ENCODE data around the gene ZDHHC11B. TPM values are rescaled to one million over a fixed set of nuclear protein-coding genes. Genes with fewer than 3 reads are reported as not detected.
"Not testable (repeated sequence)": the region's sequence is repeated elsewhere in the genome, so short reads cannot be mapped to it uniquely, and the experiment has no call there.

Gene ZDHHC11B
- total RNA-seq, 4 donors from 2014 or later, result 4.6 to 52.0 (median 28.6) TPM

DNA sequence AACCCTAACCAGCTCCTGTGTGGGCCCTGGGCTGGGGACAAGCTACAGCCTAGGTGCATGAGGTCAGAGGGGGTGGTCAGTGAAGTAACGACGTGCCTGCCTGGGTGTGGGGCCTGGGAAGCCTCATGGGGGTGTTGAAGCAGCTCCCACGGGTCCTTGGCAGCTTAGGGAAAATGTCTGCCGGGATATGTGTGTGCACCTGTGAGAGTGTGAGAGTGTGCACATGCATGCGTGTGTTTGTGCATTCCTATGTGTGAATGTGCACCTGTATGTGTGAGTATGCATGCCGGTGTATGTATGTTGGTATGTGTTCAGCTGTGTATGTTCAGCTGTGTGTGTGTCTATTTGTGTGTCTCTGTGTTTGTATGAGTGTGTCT, 3.3 kb upstream of the ZDHHC11B start:
- H3K36me3 ChIP-seq, H3K9me3 ChIP-seq, H3K27me3 ChIP-seq, H3K4me3 ChIP-seq, H3K27ac ChIP-seq, DNase-seq: not testable (repeated sequence)
- H3K4me1 ChIP-seq, result peaks cover 0 to 23% (median 3%) of the 10 kb centered on the region in 4 donors

DNA sequence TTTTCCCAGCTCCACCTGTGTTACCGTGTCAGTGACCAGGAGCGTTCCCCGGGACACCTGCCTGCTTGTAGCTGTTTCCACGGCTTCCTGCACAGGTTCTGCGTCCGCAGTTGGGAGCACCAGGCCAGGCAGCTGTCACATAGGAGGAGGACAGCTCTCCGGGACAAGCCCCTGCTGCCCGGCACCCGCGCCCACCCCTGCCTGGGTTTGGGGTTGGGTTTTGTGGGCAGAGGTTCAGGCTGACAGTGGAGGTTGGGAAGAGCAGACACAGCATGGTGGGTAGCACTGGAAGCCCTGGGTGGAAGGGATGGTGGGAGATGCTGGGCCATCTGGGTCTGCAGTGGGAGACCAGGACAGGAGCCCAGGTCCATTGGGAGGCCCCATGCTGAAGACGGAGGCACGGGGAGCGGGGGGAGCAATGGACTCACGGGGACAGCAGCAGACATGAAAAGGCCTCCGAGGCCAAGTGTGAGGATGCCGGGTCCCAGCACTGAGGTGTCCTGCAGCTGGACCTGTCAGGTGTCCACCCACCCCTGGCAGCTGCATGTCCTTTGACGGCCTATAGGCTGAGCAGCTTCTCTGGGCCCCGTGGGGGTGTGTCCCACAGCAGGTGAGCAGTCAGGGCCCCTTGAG, 2.8 kb upstream of the ZDHHC11B start:
- H3K4me3 ChIP-seq, H3K9me3 ChIP-seq, DNase-seq, H3K27me3 ChIP-seq, H3K36me3 ChIP-seq, H3K27ac ChIP-seq: not testable (repeated sequence)
- H3K4me1 ChIP-seq, result peaks cover 0 to 23% (median 3%) of the 10 kb centered on the region in 4 donors

DNA sequence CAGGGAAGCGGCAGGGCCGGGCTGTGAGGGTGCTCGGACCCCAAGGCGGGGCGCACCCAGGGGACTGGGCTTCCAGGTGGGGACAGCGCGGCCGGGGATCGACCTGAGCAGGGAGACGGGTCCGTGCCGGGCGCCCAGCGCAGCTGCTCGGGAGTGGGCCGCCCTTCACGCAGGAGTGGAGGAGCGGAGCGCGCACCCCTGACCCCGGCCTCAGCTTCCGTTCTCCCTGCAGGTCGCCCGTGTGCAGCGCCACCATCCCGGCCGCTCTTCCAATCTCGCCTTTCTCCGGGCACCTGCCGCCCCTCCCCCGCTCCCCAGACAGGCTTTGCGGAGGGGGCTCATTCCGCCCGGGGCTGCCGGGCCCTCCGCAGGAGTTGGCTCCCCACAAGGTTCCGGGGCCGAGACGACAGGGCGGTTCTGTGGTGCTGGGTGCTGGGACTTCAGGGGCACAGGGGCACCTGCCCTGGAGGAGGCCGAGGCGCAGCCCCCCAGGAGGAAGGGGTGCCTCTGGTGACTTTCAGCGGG, 714 bp upstream of the ZDHHC11B start:
- DNase-seq, result peak in 2 of 3 donors; percentile 47 to 53
- H3K36me3 ChIP-seq, H3K9me3 ChIP-seq, H3K27me3 ChIP-seq: not testable (repeated sequence)
- peak overlapping the region in 3 of 4 donors; percentile 61 to 70 (median 67) for H3K27ac ChIP-seq
- H3K4me1 ChIP-seq, result peaks cover 0 to 23% (median 3%) of the 10 kb centered on the region in 4 donors
- peak overlapping the region; percentile 48 to 78 (median 64) for H3K4me3 ChIP-seq

DNA sequence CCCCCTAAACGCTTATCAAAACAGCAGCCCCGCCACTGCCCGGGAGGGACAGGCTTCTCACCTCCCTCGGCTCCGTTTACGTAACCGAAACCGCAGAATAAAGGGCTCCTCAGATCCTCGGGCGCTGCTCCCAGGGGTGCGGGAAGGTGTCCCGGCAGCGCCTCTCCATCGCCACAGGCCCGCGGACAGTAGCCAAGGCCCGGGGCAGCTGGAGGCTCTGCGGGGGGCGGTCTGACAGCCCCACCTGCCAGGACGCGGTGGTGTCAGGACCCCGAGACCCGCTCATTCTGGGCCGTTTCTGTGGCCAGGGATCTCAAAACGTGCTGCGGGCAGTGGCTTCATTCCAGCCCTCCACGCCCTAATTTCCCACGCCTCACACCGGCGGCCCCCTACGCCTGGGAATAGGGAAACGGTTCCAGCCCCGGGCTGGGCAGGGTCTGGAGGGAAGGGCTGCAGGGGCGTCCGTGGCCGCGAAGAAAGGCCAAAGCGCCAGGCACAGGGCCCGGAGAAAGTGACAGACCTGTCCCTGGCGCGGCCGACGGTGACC, 575 bp downstream of the ZDHHC11B start:
- peaks cover 0 to 23% (median 3%) of the 10 kb centered on the region in 4 donors for H3K4me1 ChIP-seq
- H3K9me3 ChIP-seq, H3K27me3 ChIP-seq, H3K36me3 ChIP-seq: not testable (repeated sequence)
- peak overlapping the region in 3 of 4 donors; percentile 61 to 82 (median 70) for H3K27ac ChIP-seq
- H3K4me3 ChIP-seq, result peak overlapping the region; percentile 48 to 78 (median 64)
- peak in 2 of 3 donors; percentile 66 to 67 for DNase-seq

DNA sequence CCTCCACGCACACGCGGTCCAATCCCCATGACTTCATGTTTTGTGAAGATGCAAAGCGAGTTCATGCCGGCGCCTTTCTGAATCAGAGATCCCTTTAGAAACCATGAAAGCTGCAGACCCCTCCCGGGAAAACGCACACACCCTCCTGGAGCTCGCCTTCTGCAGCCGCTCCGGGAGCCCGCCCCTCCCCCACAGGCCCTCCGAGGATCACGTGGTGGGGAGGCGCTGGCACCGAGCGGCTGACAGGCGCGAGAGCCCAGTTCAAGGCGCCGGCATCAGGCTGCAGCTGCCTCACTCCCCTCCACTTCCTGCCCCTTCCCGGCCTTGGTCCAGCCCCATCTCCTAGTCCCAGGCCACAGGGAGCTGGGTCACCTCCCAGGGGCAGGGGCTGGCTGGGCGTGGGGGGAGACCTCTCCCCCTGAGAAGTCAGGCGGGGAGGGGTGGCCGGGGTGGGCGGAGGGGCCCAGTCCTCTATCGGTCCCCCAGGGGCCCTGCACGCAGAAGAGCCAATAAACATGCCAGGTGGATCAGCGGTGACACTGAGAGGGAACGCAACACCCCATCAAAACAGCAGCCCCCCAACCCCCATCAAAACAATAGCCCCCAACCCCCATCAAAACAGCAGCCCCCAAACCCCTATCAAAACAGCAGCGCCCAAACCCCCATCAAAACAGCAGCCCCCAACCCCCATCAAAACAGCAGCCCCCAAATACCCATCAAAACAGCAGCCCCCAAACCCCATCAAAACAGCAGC, 1.3 kb downstream of the ZDHHC11B start:
- peak in 1 of 3 donors; percentile 49 for DNase-seq
- peak overlapping the region; percentile 1 to 78 (median 51) for H3K4me3 ChIP-seq
- H3K27ac ChIP-seq, H3K9me3 ChIP-seq, H3K36me3 ChIP-seq, H3K27me3 ChIP-seq: not testable (repeated sequence)
- H3K4me1 ChIP-seq, result peaks cover 0 to 23% (median 3%) of the 10 kb centered on the region in 4 donors

DNA sequence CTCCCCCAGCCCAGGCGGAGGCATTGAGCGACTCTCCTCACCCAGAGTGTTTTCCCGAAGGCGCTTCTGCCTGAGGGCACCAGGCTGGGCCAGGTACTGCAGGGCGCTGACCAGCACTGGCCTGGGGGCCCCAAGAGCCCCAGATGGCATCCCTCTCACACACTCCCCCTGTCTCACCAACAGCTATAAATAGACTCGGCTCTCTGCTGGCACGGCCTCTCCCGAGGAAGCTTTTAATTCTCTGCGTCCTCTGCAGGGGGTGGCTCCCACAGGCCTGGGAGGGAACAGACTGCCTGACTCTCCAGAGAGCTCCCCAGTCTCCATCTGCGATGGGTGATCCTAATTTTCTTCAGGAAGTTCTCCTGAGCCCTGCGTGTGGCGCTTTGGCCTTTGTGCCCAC, 2.2 kb downstream of the ZDHHC11B start:
- not testable (repeated sequence) for H3K27me3 ChIP-seq, H3K9me3 ChIP-seq, H3K4me3 ChIP-seq, DNase-seq, H3K36me3 ChIP-seq, H3K27ac ChIP-seq
- peaks cover 0 to 23% (median 3%) of the 10 kb centered on the region in 4 donors for H3K4me1 ChIP-seq

DNA sequence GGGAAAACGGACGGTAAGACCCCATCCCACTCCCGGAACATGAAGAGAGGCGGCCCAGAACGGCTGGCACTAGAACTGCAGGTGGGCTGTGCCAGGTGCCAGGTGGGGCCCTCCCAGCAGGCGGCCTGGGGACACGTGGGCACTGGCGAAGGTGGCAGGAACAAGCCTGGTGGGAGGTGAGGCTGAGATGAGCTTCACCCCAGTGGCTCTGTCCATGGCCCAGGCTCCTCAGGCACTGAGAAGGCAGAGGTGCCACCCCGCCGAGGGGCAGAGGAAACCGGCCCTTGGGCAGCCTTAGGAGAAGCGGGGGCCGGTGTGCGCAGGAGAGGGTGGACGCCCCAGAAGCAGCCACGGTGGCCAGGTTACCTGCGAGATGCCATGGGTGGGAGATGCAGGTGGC, 4.0 kb downstream of the ZDHHC11B start:
- peaks cover 0 to 23% (median 3%) of the 10 kb centered on the region in 4 donors for H3K4me1 ChIP-seq
- H3K27me3 ChIP-seq, DNase-seq: not testable (repeated sequence)

DNA sequence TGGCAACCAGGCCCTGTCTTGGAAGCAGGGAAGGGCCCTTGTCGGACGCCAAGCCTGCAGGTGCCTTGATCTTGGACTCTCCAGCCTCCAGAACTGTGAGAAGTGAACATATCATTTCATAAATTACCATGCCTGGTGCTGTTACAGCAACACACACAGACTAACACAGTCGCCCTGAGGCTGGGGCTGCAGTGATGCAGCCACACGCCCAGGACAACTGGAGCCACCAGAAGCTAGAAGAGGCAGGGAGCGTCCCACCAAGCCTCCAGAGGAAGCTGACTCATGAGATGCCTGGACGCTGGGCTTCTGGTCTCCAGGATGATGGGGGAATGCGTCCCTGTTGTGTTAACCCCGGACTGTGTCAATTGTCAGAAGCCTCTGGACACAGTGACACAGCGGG, 5.6 kb downstream of the ZDHHC11B start:
- H3K27me3 ChIP-seq, H3K27ac ChIP-seq, H3K4me1 ChIP-seq, H3K9me3 ChIP-seq, H3K4me3 ChIP-seq, DNase-seq, H3K36me3 ChIP-seq: not testable (repeated sequence)

More for the DNA sequence above, 4.0 kb downstream of the ZDHHC11B start:
- H3K27ac ChIP-seq, H3K9me3 ChIP-seq, H3K36me3 ChIP-seq, H3K4me3 ChIP-seq: not testable (repeated sequence)

DNA sequence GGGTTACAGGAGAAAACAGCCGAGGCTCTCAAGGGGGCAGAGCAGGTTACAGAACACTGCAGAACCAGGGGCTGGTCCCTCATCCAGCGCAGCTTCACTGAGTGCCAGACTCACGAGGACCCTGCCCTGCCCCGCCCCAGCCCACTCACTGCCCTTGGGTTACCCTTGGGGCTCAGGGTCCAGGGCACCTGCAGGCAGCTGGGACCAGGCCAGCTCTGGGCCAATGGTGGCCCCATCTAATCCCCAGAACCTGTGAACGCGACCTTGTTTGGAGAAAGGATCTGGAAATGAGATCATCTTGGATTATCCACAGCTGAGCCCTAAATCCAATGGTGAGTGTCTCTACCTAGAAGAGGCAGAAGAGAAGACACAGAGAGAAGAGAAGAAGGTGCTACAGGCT, 6.1 kb downstream of the ZDHHC11B start:
- H3K27ac ChIP-seq, DNase-seq, H3K36me3 ChIP-seq, H3K4me1 ChIP-seq, H3K4me3 ChIP-seq, H3K27me3 ChIP-seq, H3K9me3 ChIP-seq: not testable (repeated sequence)

DNA sequence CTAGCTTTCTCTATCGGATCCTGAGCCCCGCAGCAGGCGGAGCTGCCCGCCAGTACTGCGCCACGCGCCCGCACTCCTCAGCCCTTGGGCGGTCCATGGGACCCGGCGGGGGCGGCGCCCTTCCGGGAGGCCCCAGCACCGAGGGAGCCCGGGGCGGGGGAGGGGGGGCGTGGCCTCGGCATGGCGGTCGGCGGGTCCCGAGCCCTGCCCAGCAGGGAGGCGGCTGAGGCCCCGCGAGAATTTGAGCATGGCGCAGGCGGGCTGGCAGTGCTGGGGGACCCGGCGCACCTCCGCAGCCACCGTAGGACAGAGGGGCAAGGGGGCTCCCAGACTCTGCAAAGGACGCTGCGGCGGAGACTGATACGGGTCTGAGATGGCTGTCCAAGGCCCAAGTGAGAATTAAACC, 6.8 kb downstream of the ZDHHC11B start:
- H3K27me3 ChIP-seq, result no peaks in the 10 kb centered on the region
- no peaks in the 10 kb centered on the region for H3K9me3 ChIP-seq
- TF ChIP-seq POLR2A (IDR thresholded peaks at IDR 0.05), result no peak
- TF ChIP-seq, protein P1, sequence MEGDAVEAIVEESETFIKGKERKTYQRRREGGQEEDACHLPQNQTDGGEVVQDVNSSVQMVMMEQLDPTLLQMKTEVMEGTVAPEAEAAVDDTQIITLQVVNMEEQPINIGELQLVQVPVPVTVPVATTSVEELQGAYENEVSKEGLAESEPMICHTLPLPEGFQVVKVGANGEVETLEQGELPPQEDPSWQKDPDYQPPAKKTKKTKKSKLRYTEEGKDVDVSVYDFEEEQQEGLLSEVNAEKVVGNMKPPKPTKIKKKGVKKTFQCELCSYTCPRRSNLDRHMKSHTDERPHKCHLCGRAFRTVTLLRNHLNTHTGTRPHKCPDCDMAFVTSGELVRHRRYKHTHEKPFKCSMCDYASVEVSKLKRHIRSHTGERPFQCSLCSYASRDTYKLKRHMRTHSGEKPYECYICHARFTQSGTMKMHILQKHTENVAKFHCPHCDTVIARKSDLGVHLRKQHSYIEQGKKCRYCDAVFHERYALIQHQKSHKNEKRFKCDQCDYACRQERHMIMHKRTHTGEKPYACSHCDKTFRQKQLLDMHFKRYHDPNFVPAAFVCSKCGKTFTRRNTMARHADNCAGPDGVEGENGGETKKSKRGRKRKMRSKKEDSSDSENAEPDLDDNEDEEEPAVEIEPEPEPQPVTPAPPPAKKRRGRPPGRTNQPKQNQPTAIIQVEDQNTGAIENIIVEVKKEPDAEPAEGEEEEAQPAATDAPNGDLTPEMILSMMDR (IDR thresholded peaks at IDR 0.05), result no peak
- H3K4me1 ChIP-seq, result peaks cover 0 to 3% (median 0%) of the 10 kb centered on the region in 4 donors
- H3K4me3 ChIP-seq, result no peak overlapping the region
- H3K36me3 ChIP-seq, result no peaks in the 10 kb centered on the region
- DNase-seq, result no peak
- H3K27ac ChIP-seq, result no peak overlapping the region
